ENCODE data around the gene NEURL1.

Gene NEURL1

GRCh38 chr10:103585011-103585405 lies 91.5 kb downstream of the NEURL1 start:
- no peak for TF ChIP-seq CTCF (IDR thresholded peaks at IDR 0.05)
- H3K4me1 ChIP-seq, result no peaks in the 10 kb centered on the region
- no peaks in the 10 kb centered on the region for H3K27me3 ChIP-seq (ENCODE audit: control insufficient read depth, insufficient read depth, low read length)
- H3K4me3 ChIP-seq (ENCODE audit: low read depth, low read length), result no peak overlapping the region
- H3K9me3 ChIP-seq (ENCODE audit: control insufficient read depth, low read length), result no peaks in the 10 kb centered on the region
- no peak overlapping the region for H3K9ac ChIP-seq
- no peak overlapping the region for H3K4me2 ChIP-seq (ENCODE audit: low read length)
- no peak overlapping the region for H2AFZ ChIP-seq
- H3K27ac ChIP-seq, result no peak overlapping the region
- no peaks in the 10 kb centered on the region for H3K79me2 ChIP-seq
- no peaks in the 10 kb centered on the region for H3K36me3 ChIP-seq (ENCODE audit: control insufficient read depth, insufficient read depth, low read length)

- Histone ChIP-seq H3K4me3 (ENCODE audit: low read depth, low read length) (no peak overlapping the region), H3K9ac (no peak overlapping the region), H2AFZ (no peak overlapping the region), H3K36me3 (ENCODE audit: control insufficient read depth, insufficient read depth, low read length) (no peaks in the 10 kb centered on the region), H3K27ac (no peak overlapping the region), H3K4me1 (no peaks in the 10 kb centered on the region), H3K9me3 (ENCODE audit: control insufficient read depth, low read length) (no peaks in the 10 kb centered on the region), H3K4me2 (ENCODE audit: low read length) (no peak overlapping the region), H3K27me3 (ENCODE audit: control insufficient read depth, insufficient read depth, low read length) (no peaks in the 10 kb centered on the region), H3K79me2 (no peaks in the 10 kb centered on the region)
- no peak for TF ChIP-seq CTCF (IDR thresholded peaks at IDR 0.05)
Measured at GRCh38 chr10:103587073-103587472, 93.6 kb downstream of the NEURL1 start.

- Histone ChIP-seq H2AFZ (no peak overlapping the region), H3K4me1 (no peaks in the 10 kb centered on the region), H3K4me3 (ENCODE audit: low read depth, low read length) (no peak overlapping the region), H3K79me2 (no peaks in the 10 kb centered on the region), H3K4me2 (ENCODE audit: low read length) (no peak overlapping the region), H3K9me3 (ENCODE audit: control insufficient read depth, low read length) (no peaks in the 10 kb centered on the region), H3K36me3 (ENCODE audit: control insufficient read depth, insufficient read depth, low read length) (no peaks in the 10 kb centered on the region), H3K9ac (no peak overlapping the region), H3K27ac (no peak overlapping the region), H3K27me3 (ENCODE audit: control insufficient read depth, insufficient read depth, low read length) (no peaks in the 10 kb centered on the region)
- TF ChIP-seq CTCF (IDR thresholded peaks at IDR 0.05), result no peak
Measured at GRCh38 chr10:103589074-103589630, 95.6 kb downstream of the NEURL1 start.

GRCh38 chr10:103590060-103590459 lies 96.6 kb downstream of the NEURL1 start:
- H3K27me3 ChIP-seq (ENCODE audit: control insufficient read depth, insufficient read depth, low read length), result no peaks in the 10 kb centered on the region
- no peaks in the 10 kb centered on the region for H3K79me2 ChIP-seq
- H3K27ac ChIP-seq, result no peak overlapping the region
- no peaks in the 10 kb centered on the region for H3K36me3 ChIP-seq (ENCODE audit: control insufficient read depth, insufficient read depth, low read length)
- no peak for TF ChIP-seq CTCF (IDR thresholded peaks at IDR 0.05)
- no peak overlapping the region for H3K4me3 ChIP-seq (ENCODE audit: low read depth, low read length)
- no peak overlapping the region for H3K9ac ChIP-seq
- no peak overlapping the region for H2AFZ ChIP-seq
- H3K9me3 ChIP-seq (ENCODE audit: control insufficient read depth, low read length), result no peaks in the 10 kb centered on the region
- no peak overlapping the region for H3K4me2 ChIP-seq (ENCODE audit: low read length)
- H3K4me1 ChIP-seq, result no peaks in the 10 kb centered on the region

GRCh38 chr10:103590744-103591291 lies 97.3 kb downstream of the NEURL1 start:
- H3K79me2 ChIP-seq, result no peaks in the 10 kb centered on the region
- TF ChIP-seq CTCF (IDR thresholded peaks at IDR 0.05), result no peak
- H3K4me2 ChIP-seq (ENCODE audit: low read length), result no peak overlapping the region
- H3K36me3 ChIP-seq (ENCODE audit: control insufficient read depth, insufficient read depth, low read length), result no peaks in the 10 kb centered on the region
- no peaks in the 10 kb centered on the region for H3K9me3 ChIP-seq (ENCODE audit: control insufficient read depth, low read length)
- H3K4me3 ChIP-seq (ENCODE audit: low read depth, low read length), result no peak overlapping the region
- H3K4me1 ChIP-seq, result no peaks in the 10 kb centered on the region
- H3K27me3 ChIP-seq (ENCODE audit: control insufficient read depth, insufficient read depth, low read length), result no peaks in the 10 kb centered on the region
- H2AFZ ChIP-seq, result no peak overlapping the region
- H3K9ac ChIP-seq, result no peak overlapping the region
- H3K27ac ChIP-seq, result no peak overlapping the region

Data from parathyroid adenoma (tissue), 2 donors.